NCI-H2107 treated with DMSO at 0.1 percent for 48 hours (cell line): Measurements from ENCODE around the gene GARIN3.
"Not testable (repeated sequence)": the region's sequence is repeated elsewhere in the genome, so short reads cannot be mapped to it uniquely, and the experiment has no call there.

Source experiments
- DNase-seq: peaks from one replicate; lab custom pipeline; 2025; ENCODE audit not compliant: unreplicated experiment; lab: John Stamatoyannopoulos, UW

Gene GARIN3

GRCh38 chr5:157185122-157185521, 19.1 kb upstream of the GARIN3 start:
- DNase-seq: not testable (repeated sequence)

DNA sequence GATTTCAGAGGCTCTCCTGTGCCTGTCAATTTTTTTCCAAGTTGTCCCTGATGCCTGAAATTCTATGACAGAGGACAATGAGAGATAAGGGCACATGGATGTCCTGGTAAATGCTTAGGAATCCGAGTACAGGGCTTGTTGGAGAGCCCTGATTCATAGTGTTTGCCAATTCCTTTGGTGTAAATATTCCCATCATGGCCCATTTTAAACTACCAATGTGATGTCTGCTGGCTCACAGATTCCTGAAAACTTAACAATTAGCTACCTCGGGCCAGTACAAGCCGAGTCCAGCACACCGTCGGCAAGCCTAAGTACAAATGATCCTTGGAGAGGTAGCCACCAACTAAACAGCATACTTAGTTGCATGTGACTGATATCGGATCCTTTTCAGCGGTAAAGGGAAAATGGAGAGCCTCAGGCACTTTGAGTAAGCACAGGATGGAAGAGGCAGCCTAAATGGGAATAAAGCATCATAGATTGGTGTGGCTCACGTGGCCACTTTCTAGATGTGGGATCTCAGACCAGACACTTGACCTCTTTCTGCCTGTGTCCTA, 18.1 kb upstream of the GARIN3 start:
- DNase-seq: no peak

DNA sequence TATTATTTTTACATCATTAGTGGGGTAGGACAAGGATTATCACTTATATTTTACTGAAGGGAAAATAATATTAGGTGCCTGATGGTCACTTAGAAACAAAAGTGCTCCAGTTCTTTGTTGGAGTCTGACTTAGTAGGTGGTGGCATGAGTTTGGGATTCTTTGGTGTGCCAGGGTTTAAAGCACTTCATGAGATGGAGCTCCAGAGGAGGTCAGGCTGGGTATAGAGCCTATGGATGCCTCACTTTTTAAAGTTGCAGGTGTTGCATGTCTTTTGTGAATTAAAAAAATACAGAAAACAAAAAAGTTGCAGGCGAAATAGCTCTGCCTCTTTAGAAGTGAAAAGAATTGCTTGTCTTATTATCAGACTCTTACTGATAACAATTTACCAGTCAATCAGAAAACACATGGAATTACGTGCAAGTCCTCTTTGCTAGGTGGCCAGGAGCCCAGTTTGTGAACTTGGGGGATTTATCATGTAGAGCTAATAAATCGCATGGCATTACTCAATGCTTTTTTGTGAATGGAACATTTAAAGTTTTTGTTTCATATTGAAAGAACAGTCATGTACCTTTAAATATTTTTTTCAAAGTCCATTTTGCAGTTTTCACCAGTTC, 16.2 kb upstream of the GARIN3 start:
- no peak for DNase-seq

GRCh38 chr5:157180374-157181264, 14.6 kb upstream of the GARIN3 start, which contains the start of gene ITK:
TSS of gene ITK (plus strand) at chr5:157180840. CDS start at chr5:157180978, 138 bp downstream.
- no peak for DNase-seq

GRCh38 chr5:157178966-157179365, 12.9 kb upstream of the GARIN3 start:
- no peak for DNase-seq

GRCh38 chr5:157177953-157178352, 11.9 kb upstream of the GARIN3 start:
- DNase-seq: no peak

- no peak for DNase-seq
Measured at GRCh38 chr5:157175071-157175612, 9.1 kb upstream of the GARIN3 start.

GRCh38 chr5:157172403-157172802, 6.3 kb upstream of the GARIN3 start:
- DNase-seq: no peak

- no peak for DNase-seq
Measured at GRCh38 chr5:157168286-157168685, 2.2 kb upstream of the GARIN3 start.

- DNase-seq: no peak
Measured at GRCh38 chr5:157167214-157167621, 1.2 kb upstream of the GARIN3 start.

- no peak for DNase-seq
Measured at GRCh38 chr5:157165668-157166067, 396 bp downstream of the GARIN3 start.

- no peak for DNase-seq
Measured at GRCh38 chr5:157165261-157165660, 803 bp downstream of the GARIN3 start.

- DNase-seq: no peak
Measured at GRCh38 chr5:157164521-157164920, 1.5 kb downstream of the GARIN3 start.

DNA sequence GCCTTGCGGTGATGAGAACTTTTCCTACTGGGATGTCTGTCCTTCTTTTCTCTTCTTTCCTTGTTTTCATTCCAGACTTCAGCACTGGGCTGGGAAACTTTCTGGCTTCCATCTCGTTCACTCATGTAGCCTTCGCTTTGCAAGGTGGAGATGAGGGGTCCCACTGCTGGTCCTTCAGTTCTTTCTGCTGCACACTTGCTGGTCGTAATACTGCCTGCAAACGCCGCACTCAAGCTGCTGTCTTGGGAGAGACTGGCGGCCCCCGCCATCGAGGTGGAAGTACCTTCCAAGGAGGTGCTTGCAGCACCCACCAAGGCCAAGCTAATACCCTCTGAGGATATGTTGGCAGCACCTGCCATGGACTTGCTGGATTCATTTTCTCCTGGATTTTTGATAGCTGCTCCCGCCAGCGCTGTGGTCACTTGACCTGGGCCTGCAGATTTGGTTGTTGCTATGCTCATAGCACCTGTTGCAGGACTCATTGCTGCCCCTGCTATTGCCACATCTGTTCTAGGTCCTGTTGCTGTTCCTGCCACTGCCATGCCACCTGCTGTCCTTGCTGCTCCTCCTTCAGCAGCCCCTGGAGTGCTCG, 3.0 kb downstream of the GARIN3 start:
- DNase-seq: no peak

DNA sequence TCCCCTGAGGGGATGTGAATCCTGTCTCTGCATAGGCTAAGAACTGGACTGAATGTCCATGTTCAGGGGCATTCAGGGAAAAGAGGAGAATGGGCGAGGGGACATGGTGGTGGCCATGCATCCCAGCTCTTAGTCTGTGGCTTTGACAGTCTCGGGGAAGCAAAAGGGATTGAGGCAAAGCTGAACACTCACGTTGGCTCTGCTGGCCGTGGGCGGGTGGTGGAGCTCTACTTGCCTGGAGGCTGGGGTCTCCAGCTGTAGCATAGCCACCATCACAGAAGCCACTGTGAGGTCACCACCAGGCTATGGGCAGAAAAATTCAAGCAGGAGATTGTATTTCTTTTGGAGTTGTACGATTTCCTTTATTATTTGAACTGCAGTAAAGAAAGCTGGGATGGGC, 4.1 kb downstream of the GARIN3 start:
- DNase-seq: no peak

GRCh38 chr5:157160001-157160400, 6.1 kb downstream of the GARIN3 start:
- no peak for DNase-seq

DNA sequence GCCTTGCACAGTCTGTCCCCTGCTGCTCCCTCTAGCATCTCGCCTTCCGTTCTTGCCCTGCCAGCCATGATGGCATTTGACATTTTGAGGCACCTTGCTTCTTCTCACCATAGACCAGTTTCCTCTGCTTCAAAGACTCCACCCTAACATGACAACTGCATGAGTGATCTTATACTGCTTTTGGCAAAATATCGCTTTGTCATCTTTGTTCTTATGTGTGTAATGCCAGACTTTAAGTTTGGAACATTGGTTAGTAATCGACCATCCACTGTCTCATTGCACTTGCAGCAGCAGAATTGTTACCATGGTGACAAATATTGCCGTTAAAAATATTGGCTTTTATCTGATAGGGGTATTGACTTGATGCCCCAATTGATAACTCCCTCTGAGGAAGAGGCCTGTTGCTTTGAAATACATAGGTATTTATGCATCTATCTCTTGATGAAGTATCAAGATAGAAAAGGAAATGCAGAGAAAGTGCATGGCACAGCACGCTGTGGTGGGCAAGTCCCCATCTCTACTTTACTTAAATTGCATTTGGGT, 6.8 kb downstream of the GARIN3 start:
- no peak for DNase-seq

- no peak for DNase-seq
Measured at GRCh38 chr5:157157293-157157891, 8.7 kb downstream of the GARIN3 start.

- DNase-seq: no peak
Measured at GRCh38 chr5:157155297-157155696, 10.8 kb downstream of the GARIN3 start.

DNA sequence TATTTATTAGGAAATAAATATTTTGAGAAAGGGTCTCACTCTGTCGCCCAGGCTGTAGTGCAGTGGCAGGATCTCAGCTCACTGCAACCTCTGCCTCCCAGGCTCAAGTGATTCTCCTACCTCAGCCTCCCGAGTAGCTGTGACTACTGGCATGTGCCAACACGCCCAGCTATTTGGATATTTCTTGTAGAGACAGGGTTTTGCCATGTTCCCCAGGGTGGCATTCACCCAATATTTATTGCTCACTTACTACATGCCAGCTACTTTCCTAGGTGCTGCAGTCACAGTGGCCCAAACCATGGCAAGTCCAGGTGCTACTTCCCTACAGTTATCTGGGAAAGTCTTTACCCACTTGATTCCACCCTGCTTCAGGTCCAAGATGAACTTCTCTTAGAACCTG, 15.1 kb downstream of the GARIN3 start:
- DNase-seq: no peak
